Central memory CD4-positive, alpha-beta T cell (primary cell): Measurements from ENCODE around the gene TCIRG1.
A peak's percentile ranks its signal among the peaks of the same experiment; 100 is the strongest.
"Not testable (repeated sequence)": the region's sequence is repeated elsewhere in the genome, so short reads cannot be mapped to it uniquely, and the experiment has no call there.

Source experiments
- DNase-seq: peaks from one replicate; pipeline ENCODE4 v3.0.0; 2022
- total RNA-seq, 3 experiments: gene quantifications; one replicate each; lab custom pipeline; 2026; lab: John Stamatoyannopoulos, UW

TCIRG1 gene
- 64.4 to 216 (median 151) reads per million in 3 experiments for total RNA-seq

DNA sequence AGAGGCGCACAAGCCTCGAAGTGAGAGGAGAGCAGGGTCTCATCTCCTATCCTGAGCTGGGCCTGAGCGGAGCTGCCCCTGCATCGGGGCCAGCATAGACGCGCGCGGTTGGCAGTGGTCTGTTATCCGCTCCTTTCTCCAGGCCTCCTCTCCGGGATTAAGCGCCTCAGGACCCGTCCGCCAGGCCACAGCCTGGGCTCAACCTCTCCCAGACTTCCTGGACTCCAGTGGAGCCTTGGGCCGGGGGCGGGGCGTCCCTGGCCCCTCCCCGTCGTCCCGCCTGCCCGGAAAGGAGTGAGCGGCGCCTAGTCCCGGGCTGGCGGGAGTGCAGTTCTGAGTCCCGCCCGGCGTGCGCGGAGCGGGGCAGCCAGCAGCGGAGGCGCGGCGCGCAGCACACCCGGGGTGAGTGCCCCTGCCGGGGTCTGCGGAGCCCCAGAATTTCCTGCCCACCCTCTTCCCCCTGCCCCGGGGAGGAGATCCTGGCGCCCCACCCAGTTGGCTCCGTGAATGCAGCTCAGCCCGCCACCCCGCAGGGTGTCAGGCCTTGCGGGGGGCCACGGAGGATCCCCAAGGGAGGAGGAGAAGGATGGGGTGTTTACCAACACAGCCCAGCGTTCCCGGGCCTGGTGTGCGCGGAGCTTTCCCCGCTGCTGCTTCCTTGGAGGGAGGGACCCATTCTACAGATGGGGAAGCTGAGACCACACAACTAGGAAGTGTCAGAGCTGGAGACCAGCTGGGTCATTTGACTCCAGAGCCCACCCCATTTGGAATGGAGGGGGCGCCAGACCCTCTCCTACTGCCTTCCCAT lies at the start of gene TCIRG1:
Gene TCIRG1, plus strand, starts transcription at position 308 of the 808 bp plus-strand sequence. CDS start 2,247 bp downstream, outside the sequence.
- peak; percentile 41 for DNase-seq

DNA sequence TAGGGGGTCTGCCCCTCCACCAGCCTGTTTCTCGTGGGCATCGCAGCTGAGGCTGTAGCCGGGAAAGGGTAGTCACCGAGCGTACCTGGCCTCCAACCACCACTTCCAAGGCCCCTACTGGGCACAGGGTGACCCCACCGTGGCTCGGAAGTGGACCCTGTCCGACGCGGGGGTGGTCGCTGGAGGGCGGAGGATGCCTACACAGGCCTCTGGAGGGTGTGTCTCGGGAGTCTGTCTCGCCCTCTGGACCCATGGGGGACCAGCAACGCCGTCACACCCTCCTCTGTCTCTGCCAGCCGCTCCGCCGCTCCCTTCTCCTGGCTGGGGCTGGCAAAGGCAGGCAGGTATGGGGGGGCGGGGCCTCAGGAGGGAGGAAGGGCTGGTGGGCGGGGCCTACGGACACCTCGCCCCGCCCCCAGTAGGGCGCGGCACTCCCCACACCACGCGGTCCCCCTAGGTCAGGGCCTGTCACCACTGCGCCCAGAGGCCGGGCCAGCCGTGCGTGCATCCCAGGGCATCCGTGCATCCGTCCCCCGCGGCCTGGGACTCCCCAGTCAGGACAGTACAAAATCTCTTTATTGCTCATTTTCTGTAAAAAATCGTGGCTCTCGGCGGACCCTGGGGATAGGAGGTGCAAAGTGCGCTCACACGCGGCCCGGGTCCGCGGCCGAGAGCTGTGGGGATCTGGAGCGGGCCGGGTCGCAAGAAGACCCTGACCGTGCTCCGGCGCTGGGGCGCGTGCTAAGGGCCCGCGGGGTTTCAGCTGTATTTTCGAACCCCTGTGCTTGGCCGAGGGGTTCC lies 48.1 kb upstream of the TCIRG1 start:
- not testable (repeated sequence) for DNase-seq

DNA sequence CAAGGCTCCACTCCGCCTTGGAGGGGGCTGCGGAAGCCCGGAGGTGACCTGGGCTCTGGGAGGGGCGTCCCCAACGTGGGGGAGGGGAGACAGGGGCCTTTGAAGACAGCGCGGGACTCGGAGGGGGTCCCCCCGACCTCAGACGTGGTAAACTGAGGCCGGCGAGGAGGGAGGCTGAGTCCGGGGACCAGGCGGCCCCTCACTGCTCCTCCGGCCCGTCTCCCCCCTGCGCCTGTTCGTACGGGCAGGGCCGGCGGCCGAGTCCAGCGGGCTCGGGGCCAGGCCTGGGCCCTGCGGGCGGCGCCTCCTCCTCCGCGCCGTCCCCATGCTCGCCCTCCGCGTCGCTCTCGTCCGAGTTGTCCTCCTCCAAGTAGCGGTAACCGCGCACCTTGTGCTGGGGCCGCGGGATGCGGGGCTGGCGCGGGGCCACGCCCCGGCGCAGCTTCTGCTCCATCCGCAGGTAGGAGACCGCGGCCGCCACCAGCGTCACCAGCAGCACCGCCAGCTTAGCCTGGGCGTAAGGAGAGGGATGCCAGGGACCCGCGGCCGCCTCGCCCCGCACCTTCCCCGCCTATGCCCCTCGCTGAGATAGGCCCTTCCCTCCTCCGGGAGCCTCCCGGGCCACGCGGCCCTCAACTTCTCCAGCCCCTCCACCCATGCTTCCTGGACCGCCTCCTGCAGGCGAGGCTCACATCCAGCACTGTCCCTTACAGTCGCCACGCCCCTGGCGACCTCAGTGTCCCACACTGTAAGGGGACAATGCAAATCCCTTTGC lies 47.3 kb upstream of the TCIRG1 start:
- not testable (repeated sequence) for DNase-seq

- DNase-seq: peak; percentile 48
Observed at GRCh38 chr11:67993821-67994220, 45.0 kb upstream of the TCIRG1 start.

GRCh38 chr11:67994387-67994786 lies 44.4 kb upstream of the TCIRG1 start:
- DNase-seq: not testable (repeated sequence)

DNA sequence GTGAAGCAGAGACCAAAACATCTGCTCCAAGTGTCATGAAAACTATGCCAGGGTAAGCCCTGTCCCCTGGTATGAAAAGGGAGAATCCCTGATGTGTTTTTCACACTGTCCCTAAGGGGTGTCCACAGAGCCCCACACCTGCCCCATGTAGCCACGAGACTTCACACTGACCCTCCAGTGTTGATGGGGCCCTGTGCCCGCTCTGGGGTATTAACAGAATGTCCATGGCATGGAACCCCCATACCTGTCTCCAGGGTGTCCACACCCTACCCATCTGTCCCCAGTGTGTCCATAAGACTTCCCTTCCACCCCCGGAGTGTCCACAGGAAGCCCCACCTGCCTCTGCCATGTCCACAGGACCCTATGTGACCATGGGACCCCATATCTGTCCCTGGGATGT lies 43.7 kb upstream of the TCIRG1 start:
- not testable (repeated sequence) for DNase-seq

- DNase-seq: not testable (repeated sequence)
Observed at GRCh38 chr11:67995579-67995978, 43.2 kb upstream of the TCIRG1 start.

GRCh38 chr11:67996051-67996450 lies 42.8 kb upstream of the TCIRG1 start:
- DNase-seq: no peak

DNA sequence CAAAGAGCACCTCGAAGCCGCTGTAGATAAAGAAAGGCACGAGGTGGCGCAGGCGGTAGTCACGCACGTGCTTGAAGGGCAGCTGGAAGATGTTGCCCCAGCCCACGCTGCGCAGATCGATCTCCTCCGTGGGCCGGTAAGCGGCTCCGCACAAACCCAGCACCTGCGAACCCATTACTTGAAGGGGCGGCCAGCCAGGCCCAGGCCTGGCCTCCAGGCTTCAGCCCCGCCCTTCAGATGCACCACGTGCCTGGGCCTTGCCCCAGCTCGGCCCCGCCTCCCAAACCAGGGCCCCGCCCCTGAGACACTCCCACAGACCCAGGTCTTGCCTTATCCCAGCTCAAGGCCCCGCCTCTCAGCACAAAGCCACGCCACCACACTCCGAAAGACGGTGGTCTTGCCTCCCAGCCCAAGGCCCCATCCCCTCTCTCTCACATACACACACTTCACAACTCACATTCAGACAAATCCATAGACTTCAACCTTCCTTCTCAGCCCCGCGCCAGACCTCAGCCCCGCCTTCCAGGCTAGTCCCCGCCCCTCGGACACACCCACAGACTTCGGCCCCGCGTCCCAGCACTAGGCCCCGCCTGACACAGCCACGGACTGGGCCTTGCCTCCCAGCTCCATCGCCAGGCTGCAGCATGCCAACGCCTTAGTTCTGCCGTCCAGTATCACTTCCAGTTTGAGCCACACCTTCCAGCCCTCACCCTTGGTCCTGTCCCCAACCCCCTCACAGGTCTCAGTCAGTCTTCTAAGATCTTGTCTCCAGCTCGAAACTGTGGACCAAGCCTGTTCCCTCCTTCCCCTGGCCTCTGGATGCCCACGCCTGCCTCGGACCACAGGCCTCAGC lies 42.0 kb upstream of the TCIRG1 start:
- no peak for DNase-seq

DNA sequence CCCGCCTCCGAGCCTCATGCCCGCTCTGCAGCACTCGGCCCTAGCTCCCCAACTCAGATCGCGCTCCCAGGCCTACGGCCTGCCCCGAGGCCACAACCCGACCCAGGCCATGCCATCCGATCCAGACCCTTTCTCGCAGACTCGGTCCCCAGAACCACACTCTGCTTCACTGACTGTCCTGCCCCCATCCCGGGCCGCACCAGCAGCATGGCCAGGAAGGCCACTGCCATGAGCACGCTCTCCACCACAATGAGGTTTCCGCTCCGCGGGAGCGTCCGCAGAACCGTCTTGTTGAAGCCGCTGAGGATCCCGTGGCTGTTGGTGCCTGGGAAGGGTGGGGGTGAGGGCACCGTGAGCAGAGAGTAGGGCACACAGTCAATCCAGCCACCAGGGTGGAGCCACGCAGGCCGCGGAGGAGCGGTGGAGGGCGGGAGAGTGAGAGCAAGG lies 41.3 kb upstream of the TCIRG1 start:
- DNase-seq: no peak

DNA sequence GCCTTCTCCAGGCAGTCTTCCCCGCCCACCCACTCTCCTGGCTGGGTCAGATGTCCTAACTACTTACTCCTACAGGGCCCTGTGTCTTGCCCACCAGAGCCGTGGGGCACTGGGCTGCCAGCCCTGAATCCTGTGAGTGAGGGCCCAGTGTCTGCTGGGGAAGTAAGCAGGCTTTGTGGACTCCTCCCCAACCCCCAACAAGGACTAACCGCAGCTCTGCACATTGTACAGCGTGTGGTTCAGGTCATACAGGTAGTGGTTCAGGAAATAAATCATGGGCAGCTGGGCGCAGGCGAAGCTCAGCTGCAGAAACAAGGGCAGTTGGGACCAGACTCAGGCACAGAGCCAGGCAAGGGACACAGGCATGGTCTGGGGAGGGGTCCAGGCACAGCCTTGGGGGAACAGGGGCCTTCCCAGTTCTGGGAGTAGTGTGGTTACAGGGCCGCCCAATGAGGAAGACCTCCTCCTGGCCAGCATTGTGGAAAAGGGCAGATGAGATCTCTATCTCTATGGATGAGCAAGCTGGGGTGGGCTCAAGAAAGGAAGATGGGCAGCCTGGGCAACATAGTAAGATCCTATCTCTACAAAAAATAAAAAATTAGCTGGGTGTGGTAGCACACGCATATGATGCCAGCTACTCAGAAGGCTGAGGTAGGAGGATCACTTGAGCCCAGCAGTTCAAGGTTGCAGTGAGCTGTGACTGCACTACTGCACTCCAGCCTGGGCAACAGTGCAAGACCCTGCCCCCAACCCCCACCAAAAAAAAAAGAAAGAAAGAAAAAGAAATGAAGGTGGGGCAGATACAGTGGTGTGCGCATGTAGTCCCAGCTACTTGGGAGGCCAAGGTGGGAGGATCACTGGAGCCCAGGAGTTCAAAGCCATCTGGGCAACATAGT lies 40.4 kb upstream of the TCIRG1 start:
- DNase-seq: peak; percentile 27

GRCh38 chr11:67999201-67999629 lies 39.6 kb upstream of the TCIRG1 start:
- no peak for DNase-seq

DNA sequence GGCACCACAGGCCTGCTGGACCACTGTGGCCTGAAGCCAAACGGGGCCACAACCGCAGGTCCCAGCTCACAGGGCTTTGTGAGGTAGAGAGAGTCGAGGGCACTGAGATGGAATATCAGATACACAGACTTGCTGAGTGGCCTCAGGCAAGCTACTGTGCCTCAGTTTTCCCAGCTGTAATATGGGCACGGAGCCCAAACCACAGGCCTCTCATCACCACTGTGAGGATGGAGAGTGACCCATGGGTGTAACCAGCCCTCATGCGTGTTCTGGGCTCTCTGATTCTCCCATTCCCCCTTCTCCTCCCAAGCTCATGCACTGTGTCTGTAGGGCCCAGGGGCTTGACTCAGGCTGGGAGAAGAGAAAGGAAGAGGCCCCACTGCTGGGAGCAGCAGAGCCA lies 39.1 kb upstream of the TCIRG1 start:
- no peak for DNase-seq

DNA sequence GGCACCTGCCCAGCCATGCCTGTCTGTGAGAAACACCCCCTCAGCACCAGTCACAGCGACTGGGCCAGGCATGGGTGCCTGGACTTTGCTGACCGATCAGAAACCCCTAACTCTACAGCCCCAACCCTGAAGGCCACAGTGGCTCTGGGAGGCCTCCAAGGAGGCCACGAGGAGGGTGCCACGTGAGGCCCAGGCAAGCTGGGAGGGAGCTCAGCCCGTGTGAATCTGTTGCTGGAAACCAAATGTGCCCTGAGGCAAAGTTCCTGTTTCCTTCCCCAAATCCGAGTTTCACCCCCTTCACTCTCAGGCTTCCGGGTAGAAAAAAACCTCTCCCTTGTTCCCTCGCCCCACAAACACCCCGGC lies 36.3 kb upstream of the TCIRG1 start:
- no peak for DNase-seq

DNA sequence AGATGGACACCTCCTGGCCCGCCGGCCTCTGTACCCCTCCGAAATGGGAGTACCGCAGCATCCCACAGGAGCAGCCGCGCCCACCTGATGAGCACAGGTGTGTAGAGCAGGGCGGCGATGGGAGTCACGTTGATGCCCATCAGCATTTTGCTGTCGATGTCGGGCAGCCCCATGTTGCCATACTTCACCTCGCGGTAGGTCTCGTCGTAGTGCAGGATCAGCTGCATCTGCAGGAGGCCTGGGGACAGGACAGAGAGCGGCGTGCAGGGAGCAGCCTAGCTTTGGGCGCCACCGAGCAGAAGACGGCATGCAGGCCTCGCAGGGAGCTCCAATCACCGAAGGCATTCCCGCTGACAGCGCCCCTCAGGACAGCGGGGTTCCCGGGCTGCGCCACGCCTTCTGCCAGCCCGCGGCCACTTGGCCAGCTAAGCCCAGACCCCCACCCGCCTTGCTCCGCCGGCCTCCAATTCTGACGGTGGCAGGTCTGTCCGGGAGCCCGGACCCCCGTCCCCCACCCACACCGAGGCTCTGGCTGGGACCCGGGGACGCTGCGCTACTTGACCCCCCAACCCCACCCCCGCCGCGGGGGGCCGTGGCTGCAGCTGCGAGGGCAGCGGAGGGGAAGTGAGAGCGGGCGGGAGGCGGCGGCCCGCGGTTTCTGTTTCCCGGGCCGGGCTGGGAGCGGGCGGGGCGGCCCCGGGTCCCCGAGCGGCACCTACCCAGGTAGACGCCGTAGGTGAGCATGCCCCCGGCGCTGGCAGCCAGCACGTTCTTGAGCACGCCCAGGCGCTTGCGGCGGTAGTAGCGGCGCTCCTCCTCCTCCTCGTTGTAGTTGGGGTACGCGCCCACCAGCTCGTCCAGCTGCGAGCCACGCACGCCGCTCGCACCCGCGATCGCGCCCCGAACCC lies 35.6 kb upstream of the TCIRG1 start:
- peak; percentile 64 for DNase-seq

- DNase-seq: peak; percentile 71
Observed at GRCh38 chr11:68003846-68004550, 34.8 kb upstream of the TCIRG1 start, which contains the start of gene UNC93B1. Gene UNC93B1, minus strand, starts transcription at chr11:68004097. Its CDS starts 54 bp downstream, at chr11:68004043.

- no peak for DNase-seq
Observed at GRCh38 chr11:68004551-68005335, 34.1 kb upstream of the TCIRG1 start.

- no peak for DNase-seq
Observed at GRCh38 chr11:68006606-68007166, 32.1 kb upstream of the TCIRG1 start.
